ENCODE data around the gene SLC5A9.

DNA sequence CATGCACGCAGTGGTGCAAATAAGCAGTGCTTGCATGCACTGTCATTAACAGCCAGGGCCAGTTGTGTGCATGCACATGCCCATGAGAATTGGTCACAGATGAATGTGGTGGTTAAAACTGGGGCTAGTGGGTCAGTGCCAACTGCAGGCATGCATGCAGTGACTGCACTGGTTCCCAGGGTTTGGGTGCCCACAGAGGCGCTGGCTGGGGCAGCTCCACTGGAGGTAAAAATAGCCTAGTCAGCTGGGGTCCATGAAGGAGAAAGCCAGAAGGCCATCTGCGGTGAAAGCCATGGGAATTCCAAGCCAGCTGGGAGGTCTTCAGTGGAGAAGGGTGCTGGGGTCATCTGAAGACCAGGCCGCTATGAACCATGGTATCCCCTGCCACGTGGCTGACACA, 70.2 kb downstream of the SLC5A9 start:
- TF ChIP-seq HDAC3 (IDR thresholded peaks at IDR 0.05; ENCODE audit: borderline replicate concordance, partially characterized antibody): no peak
- TF ChIP-seq DDX20 (tag; IDR thresholded peaks at IDR 0.05; ENCODE audit: low read depth): no peak
- no peak for TF ChIP-seq SMC3 (conservative IDR thresholded peaks at IDR 0.05; ENCODE audit: insufficient read depth, low read depth, low read length)
- no peak for TF ChIP-seq TAF1 (IDR thresholded peaks at IDR 0.05; ENCODE audit: control insufficient read depth, extremely low read depth, insufficient read depth, low read length, severe bottlenecking)
- TF ChIP-seq POLR2A (conservative IDR thresholded peaks at IDR 0.05): no peak
- TF ChIP-seq, protein P1, sequence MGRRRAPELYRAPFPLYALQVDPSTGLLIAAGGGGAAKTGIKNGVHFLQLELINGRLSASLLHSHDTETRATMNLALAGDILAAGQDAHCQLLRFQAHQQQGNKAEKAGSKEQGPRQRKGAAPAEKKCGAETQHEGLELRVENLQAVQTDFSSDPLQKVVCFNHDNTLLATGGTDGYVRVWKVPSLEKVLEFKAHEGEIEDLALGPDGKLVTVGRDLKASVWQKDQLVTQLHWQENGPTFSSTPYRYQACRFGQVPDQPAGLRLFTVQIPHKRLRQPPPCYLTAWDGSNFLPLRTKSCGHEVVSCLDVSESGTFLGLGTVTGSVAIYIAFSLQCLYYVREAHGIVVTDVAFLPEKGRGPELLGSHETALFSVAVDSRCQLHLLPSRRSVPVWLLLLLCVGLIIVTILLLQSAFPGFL (CRISPR knock-in tag; IDR thresholded peaks at IDR 0.05): no peak
- TF ChIP-seq, protein P2, sequence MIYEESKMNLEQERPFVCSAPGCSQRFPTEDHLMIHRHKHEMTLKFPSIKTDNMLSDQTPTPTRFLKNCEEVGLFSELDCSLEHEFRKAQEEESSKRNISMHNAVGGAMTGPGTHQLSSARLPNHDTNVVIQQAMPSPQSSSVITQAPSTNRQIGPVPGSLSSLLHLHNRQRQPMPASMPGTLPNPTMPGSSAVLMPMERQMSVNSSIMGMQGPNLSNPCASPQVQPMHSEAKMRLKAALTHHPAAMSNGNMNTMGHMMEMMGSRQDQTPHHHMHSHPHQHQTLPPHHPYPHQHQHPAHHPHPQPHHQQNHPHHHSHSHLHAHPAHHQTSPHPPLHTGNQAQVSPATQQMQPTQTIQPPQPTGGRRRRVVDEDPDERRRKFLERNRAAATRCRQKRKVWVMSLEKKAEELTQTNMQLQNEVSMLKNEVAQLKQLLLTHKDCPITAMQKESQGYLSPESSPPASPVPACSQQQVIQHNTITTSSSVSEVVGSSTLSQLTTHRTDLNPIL (CRISPR knock-in tag; IDR thresholded peaks at IDR 0.05): no peak
- TF ChIP-seq ZNF584 (CRISPR knock-in tag; IDR thresholded peaks at IDR 0.05; ENCODE audit: low read depth): no peak
- TF ChIP-seq ZFP30 (CRISPR knock-in tag; IDR thresholded peaks at IDR 0.05; ENCODE audit: borderline replicate concordance): no peak
- TF ChIP-seq, protein P3, sequence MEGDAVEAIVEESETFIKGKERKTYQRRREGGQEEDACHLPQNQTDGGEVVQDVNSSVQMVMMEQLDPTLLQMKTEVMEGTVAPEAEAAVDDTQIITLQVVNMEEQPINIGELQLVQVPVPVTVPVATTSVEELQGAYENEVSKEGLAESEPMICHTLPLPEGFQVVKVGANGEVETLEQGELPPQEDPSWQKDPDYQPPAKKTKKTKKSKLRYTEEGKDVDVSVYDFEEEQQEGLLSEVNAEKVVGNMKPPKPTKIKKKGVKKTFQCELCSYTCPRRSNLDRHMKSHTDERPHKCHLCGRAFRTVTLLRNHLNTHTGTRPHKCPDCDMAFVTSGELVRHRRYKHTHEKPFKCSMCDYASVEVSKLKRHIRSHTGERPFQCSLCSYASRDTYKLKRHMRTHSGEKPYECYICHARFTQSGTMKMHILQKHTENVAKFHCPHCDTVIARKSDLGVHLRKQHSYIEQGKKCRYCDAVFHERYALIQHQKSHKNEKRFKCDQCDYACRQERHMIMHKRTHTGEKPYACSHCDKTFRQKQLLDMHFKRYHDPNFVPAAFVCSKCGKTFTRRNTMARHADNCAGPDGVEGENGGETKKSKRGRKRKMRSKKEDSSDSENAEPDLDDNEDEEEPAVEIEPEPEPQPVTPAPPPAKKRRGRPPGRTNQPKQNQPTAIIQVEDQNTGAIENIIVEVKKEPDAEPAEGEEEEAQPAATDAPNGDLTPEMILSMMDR (IDR thresholded peaks at IDR 0.05 in 2 of 3, conservative IDR thresholded peaks at IDR 0.05 in 1 of 3; ENCODE audit: insufficient read depth in 2 of 3, low read depth in 1 of 3, low read length in 3 of 3): no peak
- TF ChIP-seq SREBF1 (IDR thresholded peaks at IDR 0.05; ENCODE audit: borderline replicate concordance, low read depth, low read length): no peak
- no peak for TF ChIP-seq RAD21 (CRISPR knock-in tag; conservative IDR thresholded peaks at IDR 0.05 in 1 of 2, IDR thresholded peaks at IDR 0.05 in 1 of 2)
- TF ChIP-seq CBX5 (IDR thresholded peaks at IDR 0.05; ENCODE audit: borderline replicate concordance, low read depth): no peak
- no peak for TF ChIP-seq HNRNPLL (IDR thresholded peaks at IDR 0.05; ENCODE audit: low read depth, low read length, poor library complexity, severe bottlenecking)
